Activated CD4-positive, alpha-beta T cell treated with anti-CD3 and anti-CD28 coated beads for 1 hour (primary cell): ENCODE data around the gene GNB1L.

Experiments
- DNase-seq: peaks from one replicate; pipeline ENCODE4 v3.0.0-alpha.2; 2020

GNB1L gene

DNA sequence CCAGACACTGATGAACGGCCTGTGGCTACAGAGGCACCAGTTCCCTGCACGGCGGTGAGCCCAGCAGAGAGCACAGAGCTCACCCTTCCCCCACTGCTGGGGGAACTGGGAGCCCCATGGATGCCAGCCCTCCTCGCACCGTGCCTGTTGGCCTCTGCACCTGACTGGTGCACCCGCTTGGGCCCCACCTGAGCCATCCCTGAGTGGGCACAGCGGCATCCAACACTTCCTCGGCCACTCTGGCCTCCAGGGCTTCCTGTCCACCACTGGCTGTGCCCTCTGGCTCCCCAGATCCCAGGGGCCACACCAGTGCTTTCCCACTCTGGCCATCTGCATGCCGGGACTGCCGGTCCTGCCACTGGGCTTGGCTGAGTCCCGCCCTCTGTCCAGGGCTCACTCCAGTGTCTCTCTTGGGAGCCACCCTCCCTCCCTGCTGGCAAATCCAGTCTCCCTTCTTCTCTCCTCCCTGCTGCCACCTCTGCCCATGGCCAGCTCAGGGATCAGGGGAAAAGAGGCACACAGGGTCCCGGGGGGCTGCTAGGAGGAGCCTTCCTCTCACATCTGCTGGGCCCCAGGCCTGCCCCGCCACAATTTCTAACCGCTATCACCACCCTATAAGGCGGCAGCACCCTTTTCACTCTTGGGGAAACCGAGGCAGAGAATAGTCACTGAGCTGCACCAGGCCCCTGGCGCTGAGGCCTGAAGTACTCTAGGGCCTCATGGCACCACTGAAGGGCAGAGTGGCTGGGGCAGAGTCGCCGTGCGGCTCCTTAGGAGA, 33.0 kb downstream of the GNB1L start:
- peak; percentile 1 for DNase-seq

DNA sequence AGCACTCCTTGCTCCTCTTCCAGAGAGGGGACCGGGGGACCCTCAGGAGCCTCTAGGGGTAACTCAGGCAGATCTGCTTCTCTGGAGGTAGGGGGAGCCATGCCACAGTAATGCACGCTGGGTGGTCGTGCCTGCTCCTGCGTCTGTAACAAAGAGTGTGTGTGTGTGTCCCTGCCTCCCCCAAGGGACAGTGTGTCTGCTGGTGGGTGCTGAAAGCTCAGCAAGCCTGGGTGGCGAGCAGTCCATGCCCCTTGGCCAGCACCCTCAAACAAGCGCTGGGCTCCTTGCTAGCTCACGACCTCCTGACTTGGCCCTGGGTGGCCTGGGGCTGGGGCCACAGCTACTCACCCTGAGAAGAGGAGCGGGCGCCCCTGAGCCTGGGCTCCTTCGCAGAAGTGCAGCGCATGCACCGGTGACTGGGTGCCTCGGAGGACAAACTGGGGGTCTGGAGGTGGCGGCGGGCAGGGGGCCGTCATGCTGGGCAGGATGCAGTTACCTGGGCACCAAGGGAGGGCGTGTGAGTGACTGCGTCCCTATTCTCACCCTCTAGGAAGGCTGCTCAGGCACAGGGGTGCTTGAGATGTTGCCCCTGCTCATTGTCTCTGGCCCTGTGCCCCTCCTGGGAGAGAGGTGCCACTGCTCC, 33.7 kb downstream of the GNB1L start:
- DNase-seq: peak; percentile 6

DNA sequence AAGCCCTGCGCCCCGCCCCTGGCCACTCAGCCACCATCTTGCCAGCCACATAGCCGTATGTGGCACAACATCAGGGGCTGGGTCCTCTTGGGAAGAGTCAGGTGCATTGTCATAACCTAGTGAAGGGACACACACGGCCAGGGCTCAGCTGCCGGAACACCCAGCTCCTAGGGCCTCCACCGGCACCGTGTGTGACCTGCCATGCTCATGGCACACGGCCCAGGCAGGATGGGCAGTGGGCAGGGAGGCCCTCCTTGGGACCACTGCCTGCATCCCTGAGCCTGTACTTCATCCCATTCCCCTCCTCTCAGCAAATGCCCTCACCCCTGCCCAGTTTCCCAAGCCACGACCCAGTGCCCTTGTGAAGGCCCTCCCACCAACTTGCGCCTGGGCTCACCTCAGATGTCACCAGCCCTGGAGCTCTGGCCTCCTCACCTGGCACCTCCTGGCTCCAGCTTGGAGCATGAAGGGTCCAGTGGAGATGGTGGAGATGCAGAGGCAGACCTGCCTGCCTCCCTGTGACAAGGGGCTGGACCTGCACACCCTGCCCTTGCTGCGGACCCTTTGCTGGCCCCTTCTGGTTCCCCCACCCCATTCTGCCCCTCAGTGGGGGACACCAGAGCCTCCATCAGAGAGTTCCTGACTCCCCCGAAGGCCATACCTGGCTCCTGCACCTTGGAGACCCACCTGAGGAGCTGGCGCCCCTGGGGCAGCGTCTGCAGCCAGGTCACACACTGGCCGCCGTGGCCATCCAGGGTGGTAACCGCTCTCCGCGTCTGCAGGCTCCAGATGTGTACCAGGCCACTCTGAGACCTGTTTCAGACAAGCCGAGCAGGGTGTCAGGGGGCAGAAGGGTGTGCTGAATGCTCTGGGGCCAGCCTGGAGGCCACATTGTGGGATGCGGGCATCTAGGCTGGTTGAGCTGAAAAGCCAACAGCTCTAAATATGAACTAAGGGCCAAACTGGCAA, 34.5 kb downstream of the GNB1L start:
- DNase-seq: peak; percentile 5

DNA sequence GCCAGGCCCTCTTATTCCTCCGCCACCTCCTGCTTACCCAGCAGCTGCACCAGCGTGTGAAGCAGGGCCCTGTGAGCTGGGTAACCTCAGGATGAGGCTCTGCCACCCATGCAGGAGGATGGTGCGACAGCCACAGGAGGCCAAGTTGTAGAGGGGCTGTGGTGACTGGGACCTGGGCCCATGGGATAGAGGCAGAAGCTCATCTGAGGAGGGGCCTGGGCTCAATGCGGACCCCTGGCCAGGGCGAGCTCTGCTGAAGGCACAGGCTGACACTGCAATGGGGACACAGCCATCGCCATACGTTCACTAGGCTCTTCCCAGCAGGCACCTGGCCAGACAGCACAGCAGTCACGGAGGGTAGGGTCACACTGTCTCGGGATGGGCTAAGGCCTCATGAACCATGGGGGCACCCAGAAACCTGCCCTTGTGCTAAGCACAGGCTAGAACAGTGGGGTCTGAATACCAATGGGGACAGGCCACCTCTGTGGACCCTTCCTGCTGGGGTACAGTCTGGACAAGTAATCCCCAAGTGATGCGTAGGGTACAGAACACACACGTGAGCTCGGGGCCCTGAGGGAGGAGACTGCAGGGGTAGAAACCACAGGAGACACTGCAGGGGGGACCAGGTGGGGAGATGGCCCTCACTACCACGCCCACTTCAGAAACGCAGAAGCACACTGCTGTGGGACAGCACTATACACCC, 35.3 kb downstream of the GNB1L start:
- DNase-seq: no peak

DNA sequence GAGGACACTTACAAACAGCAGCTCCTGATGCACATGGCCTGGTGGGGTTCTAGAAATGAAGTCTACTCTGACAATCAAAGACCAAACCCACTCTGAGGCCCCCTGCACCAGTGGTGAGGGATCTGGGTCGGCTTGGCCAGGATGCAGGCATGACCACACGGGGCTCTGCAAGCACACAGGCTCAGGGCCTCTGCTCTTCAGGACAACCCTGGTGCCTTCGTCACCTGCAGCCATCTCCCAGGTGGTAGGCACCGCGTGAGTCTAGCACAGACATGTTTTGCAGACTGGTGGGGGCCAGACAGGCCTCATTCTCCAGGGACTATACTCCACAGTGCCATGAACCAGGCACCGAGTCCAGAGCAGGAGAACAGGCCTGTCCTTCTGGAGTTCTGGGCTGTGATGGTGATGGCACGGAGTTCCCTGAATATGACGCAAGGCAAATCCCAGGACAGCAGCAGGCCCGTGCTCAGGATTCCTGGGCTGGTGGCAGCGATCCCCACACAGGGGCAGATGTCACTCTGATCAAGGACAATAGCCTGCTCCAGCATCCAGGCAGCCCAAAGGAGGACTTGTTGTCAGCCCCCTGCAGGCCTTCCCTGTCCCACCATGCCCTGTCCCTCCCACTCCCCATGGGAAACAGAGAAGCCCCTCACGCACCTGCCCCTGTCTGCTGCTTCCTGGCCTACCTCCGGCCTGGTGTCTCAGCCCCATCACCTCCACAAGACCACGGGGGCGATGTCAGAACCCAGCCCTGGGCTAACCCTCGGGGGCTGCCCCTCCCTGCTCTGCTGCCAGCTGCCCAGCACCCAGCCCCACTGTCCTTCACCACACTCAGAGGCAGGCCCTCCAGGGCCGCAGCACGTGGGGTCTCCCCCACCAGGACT, 36.1 kb downstream of the GNB1L start:
- DNase-seq: peak; percentile 3

DNA sequence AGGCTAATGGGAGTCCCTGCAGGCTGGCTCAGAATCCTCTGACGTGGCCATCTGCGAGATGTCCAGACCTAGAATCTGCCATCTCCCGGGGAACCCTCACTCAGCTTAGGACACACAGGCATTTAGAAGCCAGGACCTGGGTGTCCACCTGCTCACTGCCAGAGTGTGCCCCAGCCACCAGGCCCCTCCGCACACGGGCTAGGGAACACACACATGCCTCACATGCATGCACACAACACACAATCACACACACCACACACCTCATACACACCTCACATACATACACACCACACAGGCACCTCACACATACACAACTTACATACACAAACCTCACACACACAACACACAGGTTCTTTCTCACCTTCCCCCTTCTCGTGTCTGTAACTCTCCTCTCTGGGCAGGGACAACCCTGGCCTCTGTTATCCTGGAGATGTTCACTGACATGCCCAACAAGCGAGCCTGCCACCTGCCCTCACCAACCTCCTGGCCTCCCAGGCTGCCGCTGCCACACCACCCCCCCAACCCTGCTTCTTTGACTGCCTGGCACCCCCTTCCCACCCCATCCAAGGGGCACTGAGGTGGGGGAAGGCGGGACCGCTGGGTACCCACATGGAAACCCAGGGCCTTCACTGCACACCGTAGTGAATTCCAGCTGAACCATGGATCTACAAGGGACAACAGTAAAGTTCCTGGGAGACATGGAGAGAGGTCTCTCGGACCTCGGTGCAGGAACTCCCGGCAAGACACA, 38.1 kb downstream of the GNB1L start:
- DNase-seq: no peak

DNA sequence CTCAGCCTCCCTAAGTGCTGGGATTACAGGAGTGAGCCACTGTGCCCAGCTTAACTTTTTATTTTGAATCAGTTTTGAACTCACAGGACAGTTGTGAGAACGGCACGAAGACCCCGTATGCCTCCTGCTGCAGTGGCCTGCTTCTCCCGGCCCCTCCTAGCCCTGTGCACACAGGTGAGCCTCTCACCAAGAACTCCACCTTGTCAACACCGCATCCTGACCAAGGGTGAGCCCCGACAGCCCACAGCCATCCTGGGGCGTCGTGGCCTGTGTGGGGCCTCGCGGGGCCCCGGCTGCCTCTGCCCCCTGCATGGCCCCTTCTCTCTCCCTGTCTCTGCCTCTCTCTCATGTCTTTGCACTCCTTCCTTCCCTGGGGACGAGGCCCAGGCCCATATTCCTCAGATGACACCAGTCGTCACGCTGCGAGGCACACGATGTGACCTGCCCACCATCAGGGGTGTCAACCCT, 38.8 kb downstream of the GNB1L start:
- no peak for DNase-seq

DNA sequence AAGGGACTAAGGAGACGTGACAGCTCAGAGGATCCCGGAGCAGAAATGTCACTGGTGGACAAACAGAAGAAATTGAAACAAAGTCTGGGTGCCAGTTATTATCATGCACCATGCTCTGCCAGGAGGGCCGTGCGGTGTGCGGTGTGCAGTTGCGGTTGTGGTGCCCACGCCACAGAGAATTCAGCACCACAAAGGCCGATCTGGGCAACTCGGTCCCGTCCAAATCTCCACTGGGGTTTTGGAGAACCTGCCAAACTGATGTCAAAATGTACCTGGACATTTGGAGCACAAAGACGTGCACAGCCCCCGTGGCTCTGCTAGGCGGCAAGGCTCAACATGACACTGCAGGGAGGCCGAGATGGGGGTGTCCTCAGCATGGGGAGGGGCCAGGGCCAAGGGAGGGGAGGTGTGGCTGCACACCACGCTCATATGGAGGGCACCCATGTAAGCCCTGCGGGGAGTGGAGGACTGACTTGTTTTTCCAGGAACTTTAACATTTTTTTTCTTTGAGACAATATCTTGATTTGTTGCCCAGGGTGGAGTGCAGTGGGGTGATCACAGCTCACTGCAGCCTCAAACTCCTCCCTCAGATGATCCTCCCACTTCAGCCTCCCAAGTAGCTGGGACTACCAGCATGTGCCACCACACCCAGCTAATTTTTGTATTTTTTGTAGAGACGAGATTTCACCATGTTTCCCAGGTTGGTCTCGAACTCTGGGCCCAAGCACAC, 39.4 kb downstream of the GNB1L start:
- no peak for DNase-seq

DNA sequence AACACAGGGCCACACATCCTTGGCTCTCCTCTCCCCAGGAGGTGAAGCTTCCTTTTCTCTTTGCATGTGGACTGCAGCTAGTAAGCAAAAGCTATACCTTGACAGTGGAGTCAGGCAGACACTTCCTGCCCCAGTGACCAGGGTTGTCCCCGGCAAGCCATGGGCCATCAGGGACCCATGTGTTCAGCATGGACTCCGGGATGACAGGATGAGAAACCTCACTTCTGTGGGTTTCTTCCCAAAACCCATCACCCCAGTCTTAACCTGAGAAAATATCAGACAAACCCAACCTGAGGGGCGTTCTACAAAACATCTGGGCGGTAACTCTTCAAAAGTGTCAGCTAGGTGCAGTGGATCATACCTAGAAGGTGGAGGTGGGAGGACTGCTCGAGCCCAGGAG, 40.2 kb downstream of the GNB1L start:
- no peak for DNase-seq

DNA sequence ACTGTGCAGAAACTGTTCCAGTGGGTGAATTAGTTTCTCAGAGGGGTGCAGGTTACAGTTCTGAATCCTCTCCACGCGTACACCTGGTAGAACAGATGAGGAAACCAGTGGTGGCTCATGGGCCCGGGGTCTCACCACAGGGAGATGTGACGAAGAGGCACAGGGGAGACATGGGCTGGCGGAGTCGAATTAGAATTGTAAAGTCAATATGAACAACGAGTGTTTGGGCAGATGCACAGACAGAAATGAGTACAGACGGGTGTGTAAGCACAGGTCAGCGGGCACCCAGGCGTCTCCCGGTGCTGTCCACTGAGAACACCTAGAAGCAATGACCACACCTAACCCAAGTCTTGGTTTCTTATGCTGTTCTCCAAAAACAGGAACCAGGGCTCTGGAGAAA, 41.8 kb downstream of the GNB1L start:
- DNase-seq: no peak

DNA sequence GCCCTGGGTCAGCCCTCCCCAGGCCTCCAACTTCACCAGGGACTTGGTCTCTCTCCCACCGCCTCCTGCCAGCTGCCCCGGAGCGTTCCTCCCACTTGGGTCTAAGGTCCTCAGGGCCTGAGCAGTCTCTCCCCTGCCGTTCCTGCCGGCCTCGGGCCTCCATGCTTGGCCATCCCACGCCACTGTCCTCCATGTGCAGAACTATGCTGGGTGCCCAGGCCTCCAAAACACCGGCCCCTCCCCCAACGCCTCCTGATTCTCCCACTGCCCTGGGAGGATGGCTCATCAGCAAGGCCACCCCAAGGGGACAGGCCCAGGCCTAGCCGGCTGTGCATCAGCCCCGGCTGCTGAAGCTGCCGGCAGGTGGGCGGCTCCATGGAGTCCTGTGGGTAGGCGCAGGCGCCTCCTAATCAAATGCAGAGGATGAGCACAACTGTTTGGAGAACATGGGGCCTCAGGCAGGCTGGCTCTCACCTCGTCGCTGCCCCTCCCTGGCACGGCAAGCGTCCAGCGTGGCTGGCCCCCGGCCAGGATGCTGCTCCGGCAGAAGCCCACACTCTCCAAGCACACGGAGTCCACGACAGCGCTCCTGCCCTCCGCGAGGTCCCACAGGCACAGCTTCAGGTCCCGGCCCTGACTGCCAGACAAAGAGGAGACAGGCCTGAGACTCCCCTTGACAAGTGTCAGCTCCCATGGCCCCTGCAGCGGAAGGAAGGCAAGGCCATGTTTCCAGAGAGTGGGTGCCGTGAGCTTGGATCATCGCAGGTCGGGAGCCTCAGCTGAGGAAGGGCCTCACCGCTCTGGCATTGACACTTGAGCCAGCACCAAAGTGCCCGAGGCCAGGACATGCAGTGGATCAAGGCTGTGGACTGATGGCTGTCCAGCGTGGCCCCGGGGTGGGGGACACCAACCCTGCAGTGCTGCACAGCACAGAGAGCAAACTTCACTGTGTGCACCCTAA, 42.6 kb downstream of the GNB1L start:
- peak; percentile 4 for DNase-seq

DNA sequence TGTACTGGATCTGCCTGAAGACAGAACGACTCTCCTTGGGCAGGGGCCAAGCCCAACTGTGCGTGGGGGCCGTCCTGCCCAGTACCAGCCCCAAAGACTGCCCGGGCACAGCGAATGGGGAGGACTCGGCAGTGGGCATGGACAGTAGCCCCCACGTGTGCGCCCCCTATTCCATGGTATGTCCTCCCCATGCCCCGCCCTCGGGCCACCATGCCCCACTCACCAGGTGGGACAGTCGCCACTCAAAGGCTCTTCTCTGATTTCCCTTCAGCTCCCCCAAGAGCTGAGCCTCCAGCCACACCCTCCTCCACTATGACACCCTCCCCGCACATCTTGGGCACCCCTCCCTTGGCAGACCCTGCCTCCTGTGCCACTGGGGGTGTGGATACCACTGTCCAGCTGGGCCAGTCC, 43.5 kb downstream of the GNB1L start:
- DNase-seq: no peak

DNA sequence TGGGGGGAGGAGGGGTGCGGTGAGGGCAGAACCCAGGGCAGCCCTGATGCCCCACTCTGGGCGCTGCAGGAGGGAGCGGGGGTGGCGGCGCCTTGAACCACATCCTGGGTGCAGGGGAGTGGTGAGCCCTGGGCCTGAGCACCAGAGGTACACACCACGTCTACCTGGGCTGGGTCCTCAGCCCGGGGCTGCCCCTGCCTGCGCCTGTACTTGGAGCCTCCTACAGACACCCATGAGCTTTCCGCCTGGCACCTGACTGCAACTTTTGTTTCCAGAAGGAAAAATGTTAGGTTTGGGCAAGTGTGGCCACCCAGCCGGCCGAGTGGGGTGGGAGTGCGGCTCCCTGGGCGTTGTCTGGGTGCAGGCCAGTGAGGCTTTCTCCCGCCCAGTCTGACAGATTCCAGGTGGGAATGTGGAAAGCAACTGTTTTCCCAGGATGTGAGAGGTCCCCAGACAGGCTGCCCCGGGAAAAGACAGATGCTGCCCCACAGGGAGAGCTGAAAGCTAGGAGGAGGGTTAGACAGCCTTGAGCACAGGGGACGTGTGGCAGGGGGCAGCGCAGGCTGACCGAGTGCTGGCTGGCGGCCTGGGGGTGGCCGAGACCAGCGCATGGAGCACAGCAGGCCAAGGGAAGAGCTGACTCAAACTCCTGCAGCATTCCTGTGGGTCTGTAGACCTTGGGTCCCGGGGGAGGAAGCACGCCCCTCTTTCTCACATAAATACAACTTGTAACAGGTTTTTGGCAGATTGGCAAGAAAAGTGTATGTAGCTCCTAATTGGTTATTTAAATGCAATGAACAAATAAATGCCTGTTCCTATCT, 44.1 kb downstream of the GNB1L start:
- DNase-seq: no peak

DNA sequence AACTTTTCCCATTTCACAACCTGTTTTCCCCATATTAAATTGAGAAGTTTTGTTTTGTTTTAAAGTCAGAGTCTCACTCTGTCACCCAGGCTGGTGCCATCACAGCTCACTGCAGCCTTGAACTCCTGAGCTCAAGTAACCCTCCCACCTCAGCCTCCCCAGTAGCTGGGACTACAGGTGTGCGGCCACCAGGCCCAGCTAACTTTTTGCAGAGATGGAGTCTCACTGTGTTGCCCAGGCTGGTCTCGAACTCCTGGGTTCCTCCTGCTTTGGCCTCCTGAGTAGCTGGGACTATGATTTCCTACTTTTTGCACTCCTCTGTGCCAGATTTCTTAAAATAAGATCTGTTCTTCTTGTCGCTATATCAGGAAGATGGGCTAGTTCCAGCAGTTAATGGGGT, 44.9 kb downstream of the GNB1L start:
- DNase-seq: no peak

DNA sequence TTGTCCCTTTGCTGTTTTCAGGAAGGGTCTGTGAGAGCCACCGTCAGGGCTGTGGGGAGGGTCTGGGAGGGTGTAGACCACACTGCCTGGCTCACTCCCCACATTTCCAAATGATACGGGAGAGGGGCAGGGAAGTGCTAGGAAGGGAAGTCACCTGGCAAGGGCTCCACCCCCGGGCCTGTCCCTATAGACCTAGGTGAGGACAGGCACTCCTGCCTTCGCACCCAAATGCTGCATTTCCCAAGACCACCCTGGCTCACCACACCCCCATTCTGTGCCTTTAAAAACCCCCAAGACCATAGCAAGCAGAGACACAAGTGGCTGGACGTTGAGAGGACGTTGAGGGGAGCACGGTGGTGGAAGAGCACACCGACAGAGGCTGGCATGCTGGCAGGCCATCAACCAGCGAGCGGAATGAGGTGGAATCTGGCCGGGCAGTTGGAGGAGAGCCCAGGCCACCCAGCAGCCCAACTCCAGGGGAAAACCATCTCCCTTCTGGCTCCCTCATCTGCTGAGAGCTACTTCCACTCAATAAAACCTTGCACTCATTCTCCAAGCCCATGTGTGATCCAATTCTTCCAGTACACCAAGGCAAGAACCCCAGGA, 45.7 kb downstream of the GNB1L start:
- DNase-seq: no peak

DNA sequence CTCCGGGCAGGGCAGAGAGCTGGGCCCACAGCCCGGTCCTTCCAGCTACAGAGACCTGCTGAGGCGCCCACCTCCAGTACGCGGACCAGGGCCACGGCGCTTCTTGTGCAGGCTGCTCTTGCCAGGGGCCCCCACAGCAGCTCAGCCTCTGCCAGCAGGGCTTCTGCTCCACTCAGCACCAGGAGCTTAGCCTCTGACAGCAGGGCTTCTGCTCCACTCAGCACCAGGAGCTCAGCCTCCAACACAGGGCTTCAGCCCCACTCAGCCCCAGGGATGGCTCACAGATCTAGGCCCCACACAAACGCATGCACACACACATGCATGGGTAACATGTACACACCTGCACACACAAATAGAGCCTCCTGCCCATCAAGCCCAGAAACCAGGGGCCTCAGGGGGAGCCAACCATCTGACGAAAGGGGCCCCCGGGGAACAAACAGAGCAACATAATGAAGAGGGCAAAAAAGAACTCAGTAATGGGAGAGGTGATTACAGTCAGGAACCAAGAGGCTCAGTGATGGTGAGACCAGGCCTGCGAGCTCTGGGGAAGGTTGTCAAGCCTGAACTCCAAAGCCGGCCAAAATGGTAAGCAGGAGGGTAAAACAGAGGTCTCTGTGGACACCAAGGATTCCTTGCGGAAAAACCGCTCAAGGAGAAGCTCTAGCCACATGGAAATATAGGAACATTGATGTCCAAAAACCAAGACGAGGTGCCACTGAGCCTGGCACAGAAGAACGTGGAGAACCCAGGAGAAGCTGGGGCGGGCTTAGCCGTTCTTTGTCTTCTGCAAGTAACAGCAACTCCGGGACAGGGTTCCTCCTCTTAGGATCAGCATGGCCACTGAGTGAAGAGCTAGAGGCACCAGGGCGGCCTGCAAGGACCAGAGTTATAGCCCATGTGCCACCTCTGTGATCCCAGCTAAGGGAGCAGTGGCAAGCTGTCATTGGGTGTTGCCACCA, 46.5 kb downstream of the GNB1L start:
- no peak for DNase-seq
